Measurements from ENCODE around the gene PLLP.

PLLP gene

DNA sequence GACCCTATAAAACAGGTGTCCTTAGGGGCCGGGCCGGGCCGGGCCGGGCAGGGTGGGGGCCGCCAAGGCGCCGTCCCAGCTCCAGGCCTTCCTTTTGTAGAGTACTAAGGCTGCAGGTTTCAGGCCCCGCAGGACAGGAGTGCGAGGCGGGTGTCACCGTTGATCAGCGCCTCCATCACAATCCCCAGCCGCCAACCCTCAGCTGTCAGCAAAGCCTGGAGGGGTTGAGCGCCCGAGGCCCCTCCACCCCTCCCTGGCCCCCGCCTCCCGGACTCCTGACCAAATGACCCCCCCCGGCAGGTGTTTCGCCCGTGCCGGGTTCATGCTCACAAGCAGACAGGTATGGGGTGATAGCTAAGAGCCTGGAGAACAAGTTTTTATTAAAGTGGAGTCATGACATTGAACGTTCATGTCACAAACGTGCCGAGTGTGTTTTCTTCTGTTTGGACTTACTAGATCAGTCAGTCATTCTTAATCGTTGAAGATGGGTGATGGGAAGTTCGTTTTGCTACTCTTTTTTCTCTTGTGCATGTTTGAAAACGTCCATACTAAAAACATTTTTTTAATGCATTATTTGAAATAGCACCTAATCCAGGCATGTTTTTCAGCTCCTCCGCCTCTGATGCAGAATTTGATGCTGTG lies 38.9 kb downstream of the PLLP start:
- Histone ChIP-seq H3K4me1 (ENCODE audit: control insufficient read depth in 1 of 2, insufficient read depth in 2 of 2, low read length in 2 of 2) (peaks cover 5 to 11% of the 10 kb centered on the region in 2 donors), H3K4me3 (ENCODE audit: low read depth in 1 of 2, low read length in 2 of 2) (peak overlapping the region; percentile 77 to 82), H3K36me3 (ENCODE audit: control insufficient read depth in 1 of 2, insufficient read depth in 2 of 2, low read length in 2 of 2) (peaks cover 18 to 29% of the 10 kb centered on the region in 2 donors), H3K27ac (ENCODE audit: low read length) (peak overlapping the region; percentile 52), H3K9me3 (ENCODE audit: control insufficient read depth in 1 of 2, low read length in 2 of 2) (no peaks in the 10 kb centered on the region), H3K27me3 (ENCODE audit: low read depth, low read length) (no peaks in the 10 kb centered on the region)

DNA sequence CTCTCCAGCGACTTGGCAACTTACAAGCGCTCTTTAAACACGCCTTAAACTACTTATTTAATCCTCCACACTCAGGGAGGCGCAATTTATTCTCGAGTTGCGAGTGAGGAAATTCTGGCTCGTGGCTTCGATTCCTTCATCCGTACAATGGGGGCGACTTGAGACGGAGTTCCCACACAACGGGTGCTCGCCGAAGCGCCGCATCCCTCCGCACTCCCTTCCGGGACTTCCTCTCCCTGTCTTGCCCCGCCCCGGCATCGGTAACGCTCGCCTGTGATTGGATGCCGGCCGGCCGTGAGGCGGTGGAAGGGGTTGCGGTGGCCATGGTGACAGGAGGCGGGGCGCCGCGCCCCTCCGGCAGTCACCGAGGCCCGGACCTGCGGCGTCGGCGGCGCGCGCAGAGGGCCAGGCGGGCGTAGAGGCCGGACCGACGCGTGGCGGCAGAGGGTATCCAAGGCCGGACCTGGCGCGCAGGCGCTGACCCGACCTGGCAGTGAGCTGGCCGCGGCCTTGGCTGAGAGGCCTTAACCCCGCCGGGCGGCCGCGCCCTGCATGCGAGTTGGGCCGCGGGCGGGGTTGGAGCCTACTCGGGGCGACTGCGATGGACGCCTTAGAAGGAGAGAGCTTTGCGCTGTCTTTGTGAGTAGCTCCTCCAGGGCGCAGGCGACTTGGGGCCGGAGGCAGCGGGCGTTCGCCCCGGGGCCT lies 39.6 kb downstream of the PLLP start, which contains the start of gene ARL2BP:
Gene ARL2BP, plus strand, starts transcription at position 493 of the 705 bp plus-strand sequence. Its CDS starts 109 bp downstream, at position 602.
- peaks cover 5 to 11% of the 10 kb centered on the region in 2 donors for H3K4me1 ChIP-seq (ENCODE audit: control insufficient read depth in 1 of 2, insufficient read depth in 2 of 2, low read length in 2 of 2)
- H3K27ac ChIP-seq (ENCODE audit: low read length) = peak within 1 kb of the TSS; percentile 85
- H3K9me3 ChIP-seq (ENCODE audit: control insufficient read depth in 1 of 2, low read length in 2 of 2) = no peaks in the 10 kb centered on the region
- H3K27me3 ChIP-seq (ENCODE audit: low read depth, low read length) = no peaks in the 10 kb centered on the region
- H3K36me3 ChIP-seq (ENCODE audit: control insufficient read depth in 1 of 2, insufficient read depth in 2 of 2, low read length in 2 of 2) = peaks cover 15 to 27% of the 10 kb centered on the region in 2 donors
- H3K4me3 ChIP-seq (ENCODE audit: low read depth in 1 of 2, low read length in 2 of 2) = peak within 1 kb of the TSS; percentile 77 to 82

DNA sequence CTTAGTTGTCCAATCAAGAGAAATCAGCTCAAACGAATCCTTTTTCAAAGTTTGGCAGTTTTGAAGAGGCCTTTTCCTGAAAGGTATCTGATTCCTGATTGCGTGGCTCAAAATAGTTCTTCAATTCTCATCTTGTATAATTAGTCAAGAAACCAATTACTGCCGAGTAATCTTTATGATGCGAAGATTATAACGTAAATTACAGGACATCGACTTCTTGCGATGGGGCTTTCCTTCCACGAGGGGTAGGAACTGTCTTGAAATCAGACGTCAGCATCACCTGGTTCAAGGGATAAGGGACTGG lies 40.1 kb downstream of the PLLP start:
- Histone ChIP-seq H3K9me3 (ENCODE audit: control insufficient read depth in 1 of 2, low read length in 2 of 2) (no peaks in the 10 kb centered on the region), H3K4me1 (ENCODE audit: control insufficient read depth in 1 of 2, insufficient read depth in 2 of 2, low read length in 2 of 2) (peaks cover 5 to 11% of the 10 kb centered on the region in 2 donors), H3K4me3 (ENCODE audit: low read depth in 1 of 2, low read length in 2 of 2) (peak overlapping the region; percentile 68 to 82), H3K27me3 (ENCODE audit: low read depth, low read length) (no peaks in the 10 kb centered on the region), H3K36me3 (ENCODE audit: control insufficient read depth in 1 of 2, insufficient read depth in 2 of 2, low read length in 2 of 2) (peaks cover 15 to 25% of the 10 kb centered on the region in 2 donors), H3K27ac (ENCODE audit: low read length) (peak overlapping the region; percentile 85)

DNA sequence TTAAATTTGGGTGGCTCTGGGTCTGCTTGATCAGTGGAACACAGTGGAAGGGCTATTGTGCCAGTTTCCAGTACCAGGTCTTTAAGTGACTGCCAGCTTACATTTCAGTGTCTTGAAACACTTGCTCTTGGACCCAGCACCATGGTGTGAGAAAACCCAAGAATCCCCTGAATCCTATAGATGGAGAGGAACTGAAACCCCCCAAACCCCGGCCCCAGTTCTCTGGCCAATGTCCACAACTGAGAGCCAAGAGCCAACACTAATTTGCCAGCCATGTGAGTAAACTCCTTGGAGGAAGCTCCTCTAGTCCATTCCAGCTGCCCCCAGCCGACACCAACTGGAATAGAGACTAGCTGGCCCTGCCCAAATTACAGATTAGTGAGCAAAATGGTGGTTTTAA lies 41.8 kb downstream of the PLLP start:
- H3K36me3 ChIP-seq (ENCODE audit: control insufficient read depth in 1 of 2, insufficient read depth in 2 of 2, low read length in 2 of 2) = peaks cover 16 to 25% of the 10 kb centered on the region in 2 donors
- no peak overlapping the region for H3K27ac ChIP-seq (ENCODE audit: low read length)
- H3K27me3 ChIP-seq (ENCODE audit: low read depth, low read length) = no peaks in the 10 kb centered on the region
- H3K4me1 ChIP-seq (ENCODE audit: control insufficient read depth in 1 of 2, insufficient read depth in 2 of 2, low read length in 2 of 2) = peaks cover 5 to 11% of the 10 kb centered on the region in 2 donors
- H3K9me3 ChIP-seq (ENCODE audit: control insufficient read depth in 1 of 2, low read length in 2 of 2) = no peaks in the 10 kb centered on the region
- no peak overlapping the region for H3K4me3 ChIP-seq (ENCODE audit: low read depth in 1 of 2, low read length in 2 of 2)

DNA sequence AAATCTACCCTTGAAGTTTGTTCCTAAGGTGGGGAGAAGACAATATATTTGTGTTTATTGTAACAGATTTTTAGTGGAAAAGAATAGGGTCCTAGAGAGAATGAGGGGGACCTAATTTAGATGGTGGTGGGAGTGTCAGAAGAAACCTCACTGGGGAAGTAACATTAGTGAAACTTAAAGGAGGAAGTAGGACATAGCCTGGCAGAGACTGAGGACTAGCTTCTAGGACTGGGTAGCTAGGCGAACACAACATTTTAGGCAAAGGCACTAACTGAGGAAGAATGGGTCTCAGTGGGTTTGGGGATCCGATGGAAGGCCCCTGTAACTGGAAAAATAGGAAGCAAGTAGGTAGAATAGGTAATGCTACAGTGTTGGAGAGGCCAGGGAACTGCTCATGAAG lies 43.6 kb downstream of the PLLP start:
- Histone ChIP-seq H3K9me3 (ENCODE audit: control insufficient read depth in 1 of 2, low read length in 2 of 2) (no peaks in the 10 kb centered on the region), H3K4me1 (ENCODE audit: control insufficient read depth in 1 of 2, insufficient read depth in 2 of 2, low read length in 2 of 2) (peaks cover 1 to 6% of the 10 kb centered on the region in 2 donors), H3K27ac (ENCODE audit: low read length) (no peak overlapping the region), H3K4me3 (ENCODE audit: low read depth in 1 of 2, low read length in 2 of 2) (no peak overlapping the region), H3K36me3 (ENCODE audit: control insufficient read depth in 1 of 2, insufficient read depth in 2 of 2, low read length in 2 of 2) (peaks cover 19 to 30% of the 10 kb centered on the region in 2 donors), H3K27me3 (ENCODE audit: low read depth, low read length) (no peaks in the 10 kb centered on the region)

DNA sequence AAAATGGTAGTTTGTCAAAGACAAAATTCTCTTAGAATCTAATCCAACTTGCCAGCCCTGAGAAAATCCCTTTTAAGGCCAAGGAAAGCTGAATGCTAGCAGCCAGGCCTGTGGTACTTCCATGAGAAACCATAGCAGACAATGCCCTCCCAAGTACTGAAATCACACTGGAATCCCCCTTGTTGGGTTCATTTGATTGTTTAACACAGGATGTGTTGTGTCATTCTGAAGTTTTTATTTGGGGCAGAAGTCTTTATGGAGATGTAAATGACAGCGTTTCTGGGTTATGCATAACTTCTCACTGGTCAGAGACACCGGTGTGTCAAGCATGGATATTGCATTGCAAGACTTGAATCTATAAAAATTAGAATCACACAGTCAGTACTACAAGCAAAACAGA lies 45.4 kb downstream of the PLLP start:
- no peaks in the 10 kb centered on the region for H3K9me3 ChIP-seq (ENCODE audit: control insufficient read depth in 1 of 2, low read length in 2 of 2)
- H3K4me1 ChIP-seq (ENCODE audit: control insufficient read depth in 1 of 2, insufficient read depth in 2 of 2, low read length in 2 of 2) = peaks cover 0 to under 1% of the 10 kb centered on the region in 2 donors
- H3K27ac ChIP-seq (ENCODE audit: low read length) = no peak overlapping the region
- no peak overlapping the region for H3K4me3 ChIP-seq (ENCODE audit: low read depth in 1 of 2, low read length in 2 of 2)
- peaks cover 33 to 47% of the 10 kb centered on the region in 2 donors for H3K36me3 ChIP-seq (ENCODE audit: control insufficient read depth in 1 of 2, insufficient read depth in 2 of 2, low read length in 2 of 2)
- no peaks in the 10 kb centered on the region for H3K27me3 ChIP-seq (ENCODE audit: low read depth, low read length)

DNA sequence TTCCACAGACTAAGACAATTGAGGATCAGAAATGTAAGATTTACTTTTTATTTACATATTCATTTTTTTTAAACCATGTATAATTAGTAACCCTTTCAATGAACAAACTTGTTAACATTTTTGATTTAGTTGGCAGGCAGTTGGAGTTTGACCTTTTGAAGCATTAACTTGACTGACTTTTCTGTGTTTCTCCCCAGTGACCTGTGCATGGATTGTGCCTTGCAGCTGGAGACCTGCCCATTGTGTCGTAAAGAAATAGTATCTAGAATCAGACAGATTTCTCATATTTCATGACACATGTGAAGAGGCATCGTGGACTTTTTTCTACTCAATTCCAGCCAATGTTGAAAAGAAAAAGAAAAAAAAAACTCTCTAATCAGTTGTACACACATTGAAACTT lies 45.8 kb downstream of the PLLP start:
- Histone ChIP-seq H3K27ac (ENCODE audit: low read length) (no peak overlapping the region), H3K27me3 (ENCODE audit: low read depth, low read length) (no peaks in the 10 kb centered on the region), H3K4me1 (ENCODE audit: control insufficient read depth in 1 of 2, insufficient read depth in 2 of 2, low read length in 2 of 2) (no peaks in the 10 kb centered on the region), H3K9me3 (ENCODE audit: control insufficient read depth in 1 of 2, low read length in 2 of 2) (no peaks in the 10 kb centered on the region), H3K4me3 (ENCODE audit: low read depth in 1 of 2, low read length in 2 of 2) (no peak overlapping the region), H3K36me3 (ENCODE audit: control insufficient read depth in 1 of 2, insufficient read depth in 2 of 2, low read length in 2 of 2) (peaks cover 37 to 51% of the 10 kb centered on the region in 2 donors)

DNA sequence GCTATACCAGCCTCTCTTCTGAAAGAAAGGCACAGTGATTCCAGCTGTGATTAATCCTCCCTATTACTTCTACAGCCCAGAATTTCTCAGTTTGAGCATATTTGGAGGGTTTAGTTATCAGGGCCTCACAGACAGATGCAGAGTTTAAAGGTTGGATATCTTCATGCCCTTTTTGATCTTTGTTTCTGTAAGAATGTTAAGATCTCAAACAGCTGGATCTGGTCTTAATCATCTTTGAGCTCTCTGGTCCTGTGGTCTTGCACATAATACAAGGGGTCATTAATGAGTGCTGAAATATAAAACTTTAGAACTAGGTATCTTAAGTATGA lies 48.5 kb downstream of the PLLP start:
- H3K4me3 ChIP-seq (ENCODE audit: low read depth in 1 of 2, low read length in 2 of 2) = no peak overlapping the region
- no peak overlapping the region for H3K27ac ChIP-seq (ENCODE audit: low read length)
- H3K4me1 ChIP-seq (ENCODE audit: control insufficient read depth in 1 of 2, insufficient read depth in 2 of 2, low read length in 2 of 2) = no peaks in the 10 kb centered on the region
- H3K9me3 ChIP-seq (ENCODE audit: control insufficient read depth in 1 of 2, low read length in 2 of 2) = no peaks in the 10 kb centered on the region
- H3K27me3 ChIP-seq (ENCODE audit: low read depth, low read length) = no peaks in the 10 kb centered on the region
- H3K36me3 ChIP-seq (ENCODE audit: control insufficient read depth in 1 of 2, insufficient read depth in 2 of 2, low read length in 2 of 2) = peaks cover 59 to 78% of the 10 kb centered on the region in 2 donors

DNA sequence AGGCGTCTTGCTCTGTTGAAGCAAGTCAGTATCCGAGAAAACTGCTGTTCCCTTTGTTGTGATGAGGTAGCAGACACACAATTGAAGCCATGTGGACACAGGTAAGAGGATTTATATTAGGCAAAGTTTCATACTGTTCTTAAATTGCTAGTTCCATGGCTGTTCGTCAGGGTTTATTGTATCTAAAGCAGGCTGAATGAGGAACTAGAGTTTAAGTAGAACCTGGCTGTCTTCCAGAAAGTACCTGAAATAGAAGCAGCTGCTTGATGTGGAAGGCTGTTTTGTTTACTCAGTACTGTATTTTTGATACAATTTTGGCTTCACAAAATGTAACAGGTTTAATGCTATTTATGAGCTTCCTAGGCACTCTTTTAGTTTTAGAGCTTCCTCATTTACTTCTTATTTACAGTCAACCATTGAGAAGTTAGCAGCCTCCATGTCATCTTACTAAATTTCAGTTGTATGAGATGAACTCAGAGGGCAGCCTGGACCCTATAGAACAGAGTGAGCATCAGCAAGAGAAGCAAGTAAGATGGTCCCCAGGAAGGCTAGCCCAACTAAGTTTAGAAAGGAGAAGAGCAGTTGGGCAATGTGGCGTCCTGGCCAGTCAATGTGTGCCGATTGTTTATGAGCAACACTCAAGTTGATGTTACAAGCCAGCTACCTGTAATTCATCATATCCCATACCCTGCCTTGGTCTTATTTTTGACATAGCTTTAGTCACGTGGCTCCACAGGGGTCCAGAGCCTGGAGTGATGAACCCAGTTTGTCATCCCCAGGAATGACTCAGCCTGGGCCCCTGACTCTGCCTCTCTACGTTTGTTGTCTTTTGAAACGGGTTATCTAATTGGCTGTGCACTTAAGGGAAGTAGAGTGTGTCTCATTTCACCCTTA lies 49.1 kb downstream of the PLLP start:
- H3K27me3 ChIP-seq (ENCODE audit: low read depth, low read length) = no peaks in the 10 kb centered on the region
- peaks cover 65 to 82% of the 10 kb centered on the region in 2 donors for H3K36me3 ChIP-seq (ENCODE audit: control insufficient read depth in 1 of 2, insufficient read depth in 2 of 2, low read length in 2 of 2)
- no peak overlapping the region for H3K4me3 ChIP-seq (ENCODE audit: low read depth in 1 of 2, low read length in 2 of 2)
- no peaks in the 10 kb centered on the region for H3K9me3 ChIP-seq (ENCODE audit: control insufficient read depth in 1 of 2, low read length in 2 of 2)
- no peak overlapping the region for H3K27ac ChIP-seq (ENCODE audit: low read length)
- H3K4me1 ChIP-seq (ENCODE audit: control insufficient read depth in 1 of 2, insufficient read depth in 2 of 2, low read length in 2 of 2) = no peaks in the 10 kb centered on the region

DNA sequence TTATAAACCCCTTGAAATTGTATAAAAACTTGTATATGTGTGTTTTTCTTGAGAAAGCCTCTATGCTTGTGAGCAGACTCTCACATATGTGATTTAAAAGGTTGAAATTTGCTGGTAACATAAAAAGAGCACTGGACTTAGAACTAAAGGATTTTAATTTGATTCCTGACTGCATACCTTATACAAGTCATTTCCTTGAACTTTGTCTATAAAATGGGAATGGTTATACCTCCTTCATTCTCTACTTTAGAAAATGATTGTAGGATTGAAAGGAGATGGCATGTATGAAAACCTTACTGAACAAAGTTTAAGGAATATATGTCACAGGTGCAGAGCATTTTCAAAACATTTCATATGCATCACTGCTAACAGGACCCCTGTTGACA lies 49.8 kb downstream of the PLLP start:
- Histone ChIP-seq H3K27ac (ENCODE audit: low read length) (no peak overlapping the region), H3K27me3 (ENCODE audit: low read depth, low read length) (no peaks in the 10 kb centered on the region), H3K36me3 (ENCODE audit: control insufficient read depth in 1 of 2, insufficient read depth in 2 of 2, low read length in 2 of 2) (peaks cover 64 to 80% of the 10 kb centered on the region in 2 donors), H3K4me3 (ENCODE audit: low read depth in 1 of 2, low read length in 2 of 2) (no peak overlapping the region), H3K9me3 (ENCODE audit: control insufficient read depth in 1 of 2, low read length in 2 of 2) (no peaks in the 10 kb centered on the region), H3K4me1 (ENCODE audit: control insufficient read depth in 1 of 2, insufficient read depth in 2 of 2, low read length in 2 of 2) (no peaks in the 10 kb centered on the region)

DNA sequence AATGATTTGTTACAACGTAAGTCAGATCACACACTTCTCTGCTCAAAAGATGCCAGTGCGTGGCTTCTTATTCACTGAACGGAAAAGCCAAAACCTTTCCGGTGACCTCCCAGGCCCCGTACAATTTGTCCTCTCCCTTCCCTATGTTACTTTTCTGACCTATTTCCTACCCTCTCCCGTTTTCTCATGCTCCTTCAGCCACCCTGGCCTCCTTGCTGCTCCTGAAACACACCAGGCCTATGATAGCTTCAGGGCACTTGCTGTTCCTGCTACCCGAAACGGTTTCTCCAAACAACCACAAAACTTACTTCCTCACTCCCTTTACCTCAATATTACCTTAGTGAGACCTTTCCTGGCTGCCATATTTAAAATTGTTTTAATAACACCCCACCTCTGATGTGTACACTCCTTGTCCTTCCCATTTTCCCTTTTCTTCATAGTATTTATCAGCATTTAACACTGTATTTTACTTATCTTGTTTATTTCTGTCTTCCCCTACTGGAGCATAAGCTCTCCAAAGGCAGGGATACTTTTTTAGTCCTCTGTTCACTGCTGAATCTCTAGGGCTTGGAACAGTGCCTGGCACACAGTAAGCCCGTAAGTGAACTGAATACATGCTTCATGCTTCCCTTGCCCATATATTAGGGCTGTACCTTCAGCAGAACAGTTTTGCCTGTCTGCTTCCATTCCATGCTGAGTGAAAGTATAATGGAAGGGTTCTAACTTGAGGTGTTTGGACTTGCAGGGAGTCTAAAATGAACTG lies 50.3 kb downstream of the PLLP start:
- no peak overlapping the region for H3K4me3 ChIP-seq (ENCODE audit: low read depth in 1 of 2, low read length in 2 of 2)
- H3K4me1 ChIP-seq (ENCODE audit: control insufficient read depth in 1 of 2, insufficient read depth in 2 of 2, low read length in 2 of 2) = no peaks in the 10 kb centered on the region
- H3K36me3 ChIP-seq (ENCODE audit: control insufficient read depth in 1 of 2, insufficient read depth in 2 of 2, low read length in 2 of 2) = peaks cover 58 to 79% of the 10 kb centered on the region in 2 donors
- H3K9me3 ChIP-seq (ENCODE audit: control insufficient read depth in 1 of 2, low read length in 2 of 2) = no peaks in the 10 kb centered on the region
- no peaks in the 10 kb centered on the region for H3K27me3 ChIP-seq (ENCODE audit: low read depth, low read length)
- no peak overlapping the region for H3K27ac ChIP-seq (ENCODE audit: low read length)
